Type B pancreatic cell (in vitro differentiated cells): ENCODE data around the gene SERPIND1. TPM values are rescaled to one million over a fixed set of nuclear protein-coding genes. Genes with fewer than 3 reads are reported as not detected.

ENCODE experiments used
- DNase-seq: peaks from one replicate; pipeline ENCODE4 v3.0.0; 2021; ENCODE audit warnings: mixed read lengths; ENCODE audit not compliant: unreplicated experiment; ENCODE audit errors: extremely low spot score
- H3K27ac Mint-ChIP-seq: 2 replicates; pipeline ENCODE4 v1.8.0; 2021; ENCODE audit warnings: mild to moderate bottlenecking, mixed read lengths
- H3K27me3 Mint-ChIP-seq: 2 replicates; pipeline ENCODE4 v1.8.0; 2021; ENCODE audit warnings: mixed read lengths
- H3K36me3 Mint-ChIP-seq: 2 replicates; pipeline ENCODE4 v1.8.0; 2021; ENCODE audit warnings: mixed read lengths
- H3K4me1 Mint-ChIP-seq: one replicate; pipeline ENCODE4 v1.8.0; 2021; ENCODE audit warnings: mixed read lengths; ENCODE audit not compliant: unreplicated experiment
- H3K4me3 Mint-ChIP-seq: 2 replicates; pipeline ENCODE4 v1.8.0; 2021; ENCODE audit warnings: mild to moderate bottlenecking, mixed read lengths
- H3K9me3 Mint-ChIP-seq: 2 replicates; pipeline ENCODE4 v1.8.0; 2021; ENCODE audit warnings: mixed read lengths
- total RNA-seq: library from RNA; stranded (reverse); gene quantifications from 2 replicates; pipeline ENCODE4 v1.2.1, GENCODE V29; 2021; ENCODE audit warnings: low replicate concordance
- TF ChIP-seq, protein P1 (sequence below): fragments of 200-600 bp; sonication (generic); conservative IDR thresholded peaks from 2 replicates; pipeline ENCODE4 v1.5.0; 2021; ENCODE audit warnings: antibody characterized with exemption, mild to moderate bottlenecking

Gene SERPIND1
- total RNA-seq, 1 donor from 2014 or later, result 7.1 TPM

DNA sequence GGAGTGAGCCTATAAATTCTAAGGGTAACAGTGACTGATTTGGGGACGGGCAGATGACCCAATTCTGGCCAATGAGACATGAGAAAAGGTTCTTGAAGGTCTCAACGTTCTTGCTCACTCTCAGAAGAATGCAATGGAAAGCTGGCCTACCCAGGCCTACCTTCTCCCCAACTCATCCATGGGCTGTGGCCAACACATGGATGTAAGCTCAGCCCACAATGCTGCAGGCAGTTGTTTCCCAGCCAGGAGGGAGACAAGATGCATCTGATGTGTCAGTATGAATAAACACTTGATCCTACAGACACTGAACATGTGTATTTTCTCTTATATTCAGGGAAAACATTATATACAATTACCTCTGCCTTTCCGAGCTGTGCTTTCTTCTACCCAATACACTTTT lies 60.3 kb downstream of the SERPIND1 start:
- Mint-ChIP-seq H3K9me3 (no peaks in the 10 kb centered on the region), H3K4me3 (no peak overlapping the region), H3K4me1 (no peaks in the 10 kb centered on the region), H3K27ac (no peak overlapping the region), H3K36me3 (peaks cover 28% of the 10 kb centered on the region), H3K27me3 (no peaks in the 10 kb centered on the region)
- TF ChIP-seq, protein P1, sequence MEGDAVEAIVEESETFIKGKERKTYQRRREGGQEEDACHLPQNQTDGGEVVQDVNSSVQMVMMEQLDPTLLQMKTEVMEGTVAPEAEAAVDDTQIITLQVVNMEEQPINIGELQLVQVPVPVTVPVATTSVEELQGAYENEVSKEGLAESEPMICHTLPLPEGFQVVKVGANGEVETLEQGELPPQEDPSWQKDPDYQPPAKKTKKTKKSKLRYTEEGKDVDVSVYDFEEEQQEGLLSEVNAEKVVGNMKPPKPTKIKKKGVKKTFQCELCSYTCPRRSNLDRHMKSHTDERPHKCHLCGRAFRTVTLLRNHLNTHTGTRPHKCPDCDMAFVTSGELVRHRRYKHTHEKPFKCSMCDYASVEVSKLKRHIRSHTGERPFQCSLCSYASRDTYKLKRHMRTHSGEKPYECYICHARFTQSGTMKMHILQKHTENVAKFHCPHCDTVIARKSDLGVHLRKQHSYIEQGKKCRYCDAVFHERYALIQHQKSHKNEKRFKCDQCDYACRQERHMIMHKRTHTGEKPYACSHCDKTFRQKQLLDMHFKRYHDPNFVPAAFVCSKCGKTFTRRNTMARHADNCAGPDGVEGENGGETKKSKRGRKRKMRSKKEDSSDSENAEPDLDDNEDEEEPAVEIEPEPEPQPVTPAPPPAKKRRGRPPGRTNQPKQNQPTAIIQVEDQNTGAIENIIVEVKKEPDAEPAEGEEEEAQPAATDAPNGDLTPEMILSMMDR, result no peak
- no peak for DNase-seq

DNA sequence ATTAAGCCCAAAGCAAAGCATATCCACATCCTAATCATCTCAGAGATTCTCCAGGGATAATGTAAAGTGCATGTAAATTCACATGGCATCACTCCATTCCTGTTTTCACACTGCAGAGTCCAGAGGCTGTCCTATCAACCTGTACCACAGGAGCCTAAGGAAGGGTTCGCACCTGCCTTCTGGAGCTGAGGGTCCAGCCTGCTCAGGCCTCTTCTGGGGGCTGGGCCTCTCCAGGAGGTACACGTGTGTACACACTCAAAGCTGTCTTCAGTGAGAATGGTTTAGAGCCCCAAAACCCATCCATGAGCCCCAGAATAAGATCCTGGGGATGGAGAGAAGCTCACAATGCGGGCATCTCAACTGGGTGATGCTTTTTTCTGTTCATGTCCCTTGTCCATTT lies 60.8 kb downstream of the SERPIND1 start:
- Mint-ChIP-seq H3K4me3 (no peak overlapping the region), H3K27ac (no peak overlapping the region), H3K4me1 (no peaks in the 10 kb centered on the region), H3K36me3 (peaks cover 23% of the 10 kb centered on the region), H3K9me3 (no peaks in the 10 kb centered on the region), H3K27me3 (no peaks in the 10 kb centered on the region)
- DNase-seq, result no peak
- TF ChIP-seq, protein P1, result no peak

Other genes starting within 250 kb of the SERPIND1 start
- 119 and 120 TPM in 2 replicates for gene PI4KA, start 84.7 kb downstream of the SERPIND1 start, total RNA-seq
- 19.0 and 20.4 TPM in 2 replicates for gene SNAP29, start 84.9 kb downstream of the SERPIND1 start, total RNA-seq
- 64.9 and 78.1 TPM in 2 replicates for gene CRKL, start 143.3 kb downstream of the SERPIND1 start, total RNA-seq
- 0.69 and 2.6 TPM in 2 replicates for gene AIFM3, start 193.1 kb downstream of the SERPIND1 start, total RNA-seq
- gene LZTR1, start 208.2 kb downstream of the SERPIND1 start, total RNA-seq, result 60.3 and 102 TPM in 2 replicates
- gene THAP7, start 228.0 kb downstream of the SERPIND1 start, total RNA-seq, result 16.9 and 26.4 TPM in 2 replicates
- 0.71 and 2.8 TPM in 2 replicates for gene P2RX6, start 241.1 kb downstream of the SERPIND1 start, total RNA-seq